ENCODE results near the gene ENAH. TPM values are rescaled to one million over a fixed set of nuclear protein-coding genes. Genes with fewer than 3 reads are reported as not detected.
"Not testable (repeated sequence)": the region's sequence is repeated elsewhere in the genome, so short reads cannot be mapped to it uniquely, and the experiment has no call there.

Gene ENAH
- total RNA-seq, 4 donors from 2014 or later: 8.6 to 42.5 (median 35.9) TPM

GRCh38 chr1:225635649-225636048, 17.3 kb downstream of the ENAH start:
- Histone ChIP-seq H3K4me1 (peaks cover 0 to 6% (median 0%) of the 10 kb centered on the region in 3 donors), H3K27ac (no peak overlapping the region), H3K27me3 (no peaks in the 10 kb centered on the region), H3K9me3 (no peaks in the 10 kb centered on the region), H3K36me3 (no peaks in the 10 kb centered on the region), H3K4me3 (no peak overlapping the region)
- DNase-seq: no peak
- intact Hi-C loops (cut with DNase I): no loop called here
- TF ChIP-seq POLR2A (IDR thresholded peaks at IDR 0.05): no peak
- TF ChIP-seq CTCF (IDR thresholded peaks at IDR 0.05): no peak

GRCh38 chr1:225632836-225633235, 20.1 kb downstream of the ENAH start:
- H3K27ac ChIP-seq; intact Hi-C loops (cut with DNase I): not testable (repeated sequence)
- H3K4me1 ChIP-seq: peaks cover 0 to 12% (median 3%) of the 10 kb centered on the region in 3 donors

GRCh38 chr1:225631021-225631663, 21.8 kb downstream of the ENAH start:
- H3K4me1 ChIP-seq: peaks cover 0 to 29% (median 4%) of the 10 kb centered on the region in 3 donors

More at GRCh38 chr1:225632836-225633235, 20.1 kb downstream of the ENAH start:
- H3K9me3 ChIP-seq, DNase-seq, H3K27me3 ChIP-seq, H3K36me3 ChIP-seq, H3K4me3 ChIP-seq: not testable (repeated sequence)
- 75 to 82% methylated on average over 4 of the region's 4 CpGs for WGBS, 2 donors

GRCh38 chr1:225629483-225629882, 23.4 kb downstream of the ENAH start:
- Histone ChIP-seq H3K4me3 (no peak overlapping the region), H3K9me3 (no peaks in the 10 kb centered on the region), H3K27ac (no peak overlapping the region), H3K4me1 (peaks cover 0 to 32% (median 4%) of the 10 kb centered on the region in 3 donors), H3K36me3 (no peaks in the 10 kb centered on the region), H3K27me3 (no peaks in the 10 kb centered on the region)
- 81 to 85% methylated on average over 3 of the region's 3 CpGs for WGBS, 2 donors
- DNase-seq: no peak
- no peak for TF ChIP-seq CTCF (IDR thresholded peaks at IDR 0.05)
- TF ChIP-seq POLR2A (IDR thresholded peaks at IDR 0.05): no peak
- intact Hi-C loops (cut with DNase I): no loop called here

More at GRCh38 chr1:225631021-225631663, 21.8 kb downstream of the ENAH start:
- Histone ChIP-seq H3K27me3 (no peaks in the 10 kb centered on the region), H3K4me3 (no peak overlapping the region), H3K27ac (no peak overlapping the region), H3K36me3 (no peaks in the 10 kb centered on the region), H3K9me3 (no peaks in the 10 kb centered on the region)
- intact Hi-C loops (cut with DNase I): no loop called here
- no peak for DNase-seq
- 85 to 86% methylated on average over 6 of the region's 6 CpGs for WGBS, 2 donors
- no peak for TF ChIP-seq POLR2A (IDR thresholded peaks at IDR 0.05)
- TF ChIP-seq CTCF (IDR thresholded peaks at IDR 0.05): no peak

GRCh38 chr1:225628794-225629193, 24.1 kb downstream of the ENAH start:
- peaks cover 0 to 32% (median 4%) of the 10 kb centered on the region in 3 donors for H3K4me1 ChIP-seq
- H3K27me3 ChIP-seq; H3K36me3 ChIP-seq; DNase-seq; H3K27ac ChIP-seq; intact Hi-C loops (cut with DNase I); H3K4me3 ChIP-seq; H3K9me3 ChIP-seq: not testable (repeated sequence)
- WGBS, 2 donors: 87 to 94% methylated on average over 13 of the region's 13 CpGs

- Histone ChIP-seq H3K27ac (no peak overlapping the region), H3K9me3 (no peaks in the 10 kb centered on the region), H3K4me1 (peaks cover 0 to 32% (median 4%) of the 10 kb centered on the region in 3 donors), H3K27me3 (no peaks in the 10 kb centered on the region), H3K4me3 (no peak overlapping the region), H3K36me3 (no peaks in the 10 kb centered on the region)
- WGBS, 2 donors: 66 to 80% methylated on average over 2 of the region's 2 CpGs
- TF ChIP-seq CTCF (IDR thresholded peaks at IDR 0.05): no peak
- no peak for TF ChIP-seq POLR2A (IDR thresholded peaks at IDR 0.05)
- intact Hi-C loops (cut with DNase I): no loop called here
- no peak for DNase-seq
Observed at GRCh38 chr1:225627304-225627947, 25.5 kb downstream of the ENAH start.

Measured in esophagus squamous epithelium (tissue), 5 donors.